T-helper 2 cell treated with Interferon-gamma antibody and Interleukin-4, amounts not matched to agents 5 μg/mL and 100 μg/mL, for 36 hours (primary cell): ENCODE results near the gene QPRT.
"Not testable (repeated sequence)": the region's sequence is repeated elsewhere in the genome, so short reads cannot be mapped to it uniquely, and the experiment has no call there.

ENCODE experiments used
- DNase-seq: peaks from one replicate; pipeline ENCODE4 v3.0.0; 2021; ENCODE audit warnings: low spot score
- H3K27ac Mint-ChIP-seq: one replicate; pipeline ENCODE4 v1.8.0; 2021; ENCODE audit warnings: mild to moderate bottlenecking, mixed read lengths
- H3K27me3 Mint-ChIP-seq: one replicate; pipeline ENCODE4 v1.8.0; 2021; ENCODE audit warnings: low read depth, mixed read lengths
- H3K36me3 Mint-ChIP-seq: one replicate; pipeline ENCODE4 v1.8.0; 2021; ENCODE audit warnings: low read depth, mixed read lengths
- H3K4me1 Mint-ChIP-seq: one replicate; pipeline ENCODE4 v1.8.0; 2021; ENCODE audit warnings: low read depth, mixed read lengths
- H3K4me3 Mint-ChIP-seq: one replicate; pipeline ENCODE4 v1.8.0; 2022; ENCODE audit warnings: mild to moderate bottlenecking, moderate library complexity, mixed read lengths
- H3K9me3 Mint-ChIP-seq: one replicate; pipeline ENCODE4 v1.8.0; 2021; ENCODE audit warnings: mixed read lengths

QPRT gene

DNA sequence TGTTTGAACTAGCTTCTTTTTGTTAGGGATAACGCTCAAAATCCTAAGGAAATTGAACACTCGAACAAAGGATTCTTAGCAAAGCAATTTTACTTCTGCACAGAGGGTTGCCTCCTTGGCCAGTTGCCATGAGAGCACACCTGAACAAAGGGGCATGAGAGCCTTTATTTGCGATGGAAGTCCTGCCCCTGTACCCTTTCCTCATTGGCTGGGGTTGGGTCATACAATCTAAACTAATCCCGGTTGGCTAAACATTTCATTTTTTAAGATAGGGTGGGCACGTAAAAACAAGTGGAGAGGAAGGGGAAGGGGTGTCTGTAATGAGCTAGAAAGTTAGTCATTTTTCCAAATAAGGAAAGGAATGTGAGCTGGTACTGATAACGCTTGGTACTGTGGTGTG, 30.7 kb downstream of the QPRT start:
- H3K36me3 Mint-ChIP-seq, H3K4me3 Mint-ChIP-seq, DNase-seq, H3K27me3 Mint-ChIP-seq, H3K27ac Mint-ChIP-seq, H3K9me3 Mint-ChIP-seq: not testable (repeated sequence)
- H3K4me1 Mint-ChIP-seq, result peaks cover 11% of the 10 kb centered on the region

DNA sequence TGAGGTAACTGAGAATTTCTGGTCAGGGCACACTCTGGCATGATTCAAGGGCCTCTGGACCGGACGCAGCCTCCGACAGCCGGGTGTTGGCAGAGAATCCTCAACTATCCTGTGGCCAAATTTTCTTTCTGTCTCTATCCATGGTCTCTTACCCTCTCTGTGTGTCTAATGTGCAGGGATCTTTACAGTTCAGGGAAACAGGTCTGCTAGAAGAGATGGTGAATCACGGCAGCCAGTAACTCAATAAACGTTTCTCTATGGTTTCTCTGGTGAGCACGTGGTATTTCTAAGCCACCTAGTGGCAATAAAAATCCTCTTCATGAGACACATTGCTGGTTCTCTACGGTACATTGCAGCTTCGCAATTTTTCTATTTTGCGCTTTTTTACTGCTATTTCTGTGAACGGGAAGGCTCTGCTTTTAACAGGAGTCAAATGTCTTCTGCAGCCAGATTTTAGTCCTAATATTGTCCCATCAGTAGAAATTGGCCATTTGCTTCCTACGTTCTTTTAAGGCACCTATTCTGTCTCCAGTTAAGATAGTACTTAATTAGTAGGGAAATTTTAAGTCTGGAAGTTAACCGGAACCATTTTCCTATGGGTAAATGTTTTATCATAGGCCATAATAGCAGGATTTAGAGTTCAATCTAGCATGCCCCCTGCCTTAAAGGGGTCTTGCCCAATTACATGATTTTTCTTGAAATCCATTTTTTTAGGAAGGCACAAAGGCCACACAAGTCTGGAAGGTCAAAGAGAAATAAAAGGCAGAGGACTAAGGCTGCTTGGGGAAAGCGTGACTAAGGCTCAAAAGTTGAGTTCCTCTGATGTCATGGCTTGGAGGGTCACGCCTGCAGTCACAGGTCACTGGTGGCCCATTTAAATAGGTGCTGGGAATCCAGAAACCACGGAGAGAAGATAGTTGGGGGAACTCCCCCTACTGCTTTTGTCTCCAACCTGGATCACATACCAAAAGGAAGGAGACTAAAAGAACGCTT, 31.5 kb downstream of the QPRT start:
- DNase-seq, result peak; percentile 42
- Mint-ChIP-seq H3K4me1 (peaks cover 11% of the 10 kb centered on the region), H3K4me3 (no peak overlapping the region), H3K9me3 (no peaks in the 10 kb centered on the region), H3K36me3 (no peaks in the 10 kb centered on the region), H3K27me3 (peaks cover 9% of the 10 kb centered on the region), H3K27ac (no peak overlapping the region)

DNA sequence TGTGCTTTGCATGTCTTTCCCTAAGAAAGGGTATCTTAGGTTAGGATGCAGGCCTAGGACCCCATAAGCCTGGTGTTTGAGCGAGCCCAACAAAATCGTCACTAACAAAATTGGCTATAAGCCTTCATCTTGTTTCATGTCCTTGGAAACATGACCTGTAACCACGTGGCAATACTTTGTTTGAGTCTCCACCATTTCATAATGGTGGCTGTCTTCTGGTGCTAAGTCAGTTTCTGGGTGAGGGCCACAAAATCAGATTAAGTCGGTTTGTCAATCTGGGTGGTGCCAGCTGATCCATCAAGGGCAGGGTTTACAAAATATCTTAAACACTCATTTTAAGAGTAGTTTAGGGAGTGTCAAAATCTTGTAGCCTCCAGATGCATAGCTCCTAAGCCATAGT, 33.8 kb downstream of the QPRT start:
- H3K36me3 Mint-ChIP-seq, result no peaks in the 10 kb centered on the region
- no peak overlapping the region for H3K4me3 Mint-ChIP-seq
- H3K4me1 Mint-ChIP-seq, result peaks cover 11% of the 10 kb centered on the region
- no peaks in the 10 kb centered on the region for H3K9me3 Mint-ChIP-seq
- no peak for DNase-seq
- H3K27me3 Mint-ChIP-seq, result peaks cover 11% of the 10 kb centered on the region
- no peak overlapping the region for H3K27ac Mint-ChIP-seq

DNA sequence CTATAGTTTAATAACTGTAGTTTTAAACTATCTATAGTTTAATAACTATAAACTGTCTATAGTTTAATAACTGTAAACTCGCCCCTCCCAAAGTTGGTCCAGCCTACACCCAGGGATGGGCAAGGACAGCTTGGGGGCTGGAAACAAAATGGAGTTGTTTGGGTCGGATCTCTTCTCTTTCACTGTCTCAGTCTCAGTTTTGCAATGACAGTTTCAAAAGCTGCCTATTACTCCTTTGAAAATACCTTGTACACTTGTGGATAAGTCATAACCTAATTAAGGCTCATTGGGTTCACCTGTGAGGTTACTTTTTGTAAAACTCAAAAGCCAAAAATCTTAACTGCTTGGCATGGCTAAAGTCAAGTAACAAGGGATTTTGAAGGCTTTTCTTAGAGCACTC, 35.4 kb downstream of the QPRT start:
- Mint-ChIP-seq H3K4me3 (no peak overlapping the region), H3K36me3 (no peaks in the 10 kb centered on the region), H3K27me3 (peaks cover 12% of the 10 kb centered on the region), H3K9me3 (no peaks in the 10 kb centered on the region), H3K27ac (no peak overlapping the region), H3K4me1 (peaks cover 11% of the 10 kb centered on the region)
- DNase-seq, result no peak

DNA sequence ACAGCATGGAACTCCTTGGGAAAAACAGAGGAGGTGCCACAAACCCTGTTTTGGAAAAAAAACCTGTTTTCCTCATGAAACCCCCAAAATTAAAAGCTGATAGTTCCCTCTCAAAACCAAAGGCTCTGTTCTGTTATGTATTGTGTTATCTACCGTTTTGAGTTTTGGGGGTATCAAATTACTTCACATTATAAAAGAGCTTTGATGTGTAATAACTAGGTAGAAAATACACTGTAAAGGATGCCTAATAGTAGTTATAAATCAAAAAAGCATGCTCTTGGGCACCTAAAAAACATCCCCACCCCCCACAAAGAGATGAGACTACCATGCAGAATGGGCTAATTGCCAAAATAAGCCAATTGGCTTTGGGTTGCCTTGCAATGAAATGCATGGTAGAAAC, 36.0 kb downstream of the QPRT start:
- Mint-ChIP-seq H3K27ac (no peak overlapping the region), H3K27me3 (peaks cover 12% of the 10 kb centered on the region), H3K4me3 (no peak overlapping the region), H3K4me1 (peaks cover 7% of the 10 kb centered on the region), H3K36me3 (no peaks in the 10 kb centered on the region), H3K9me3 (no peaks in the 10 kb centered on the region)
- no peak for DNase-seq

DNA sequence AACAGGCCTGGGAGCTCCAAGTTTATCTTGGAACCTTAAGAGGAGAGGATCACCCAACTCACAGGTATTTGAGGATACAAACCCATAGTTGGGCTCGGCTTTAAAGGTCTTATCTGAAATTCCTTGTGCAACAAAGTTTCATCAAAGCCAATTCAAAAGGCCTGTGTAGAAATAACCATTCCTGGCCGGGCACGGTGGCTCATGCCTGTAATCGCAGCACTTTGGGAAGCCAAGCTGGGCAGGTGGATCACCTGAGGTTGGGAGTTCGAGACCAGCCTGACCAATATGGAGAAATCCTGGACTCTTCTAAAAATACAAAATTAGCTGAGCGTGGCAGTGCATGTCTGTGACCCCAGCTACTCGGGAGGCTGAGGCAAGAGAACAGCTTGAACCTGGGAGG, 38.1 kb downstream of the QPRT start:
- Mint-ChIP-seq H3K27me3 (peaks cover 12% of the 10 kb centered on the region), H3K4me1 (peaks cover 6% of the 10 kb centered on the region), H3K9me3 (no peaks in the 10 kb centered on the region), H3K27ac (no peak overlapping the region), H3K4me3 (no peak overlapping the region), H3K36me3 (no peaks in the 10 kb centered on the region)
- no peak for DNase-seq

DNA sequence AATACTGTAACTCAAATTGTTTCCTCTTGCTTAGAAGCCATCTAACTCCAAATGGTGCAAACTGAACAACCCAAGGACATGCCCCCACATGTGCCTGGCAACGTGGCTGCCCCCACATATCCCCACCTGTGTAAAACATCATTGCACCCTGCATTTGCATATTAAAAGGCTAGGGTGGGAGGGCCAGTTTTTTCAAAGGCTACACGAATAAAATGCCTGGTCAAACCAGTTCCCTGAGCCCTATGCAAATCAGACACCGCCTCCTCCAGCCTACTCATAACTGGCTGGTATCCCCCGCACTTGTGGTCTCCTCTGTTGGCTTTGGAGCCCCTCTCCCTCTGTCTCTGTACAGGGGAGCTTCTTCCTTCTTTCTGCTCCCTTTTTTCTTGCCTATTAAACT, 40.1 kb downstream of the QPRT start:
- DNase-seq, result no peak
- Mint-ChIP-seq H3K4me3 (no peak overlapping the region), H3K27me3 (peaks cover 9% of the 10 kb centered on the region), H3K9me3 (no peaks in the 10 kb centered on the region), H3K4me1 (peaks cover 6% of the 10 kb centered on the region), H3K27ac (no peak overlapping the region), H3K36me3 (no peaks in the 10 kb centered on the region)

DNA sequence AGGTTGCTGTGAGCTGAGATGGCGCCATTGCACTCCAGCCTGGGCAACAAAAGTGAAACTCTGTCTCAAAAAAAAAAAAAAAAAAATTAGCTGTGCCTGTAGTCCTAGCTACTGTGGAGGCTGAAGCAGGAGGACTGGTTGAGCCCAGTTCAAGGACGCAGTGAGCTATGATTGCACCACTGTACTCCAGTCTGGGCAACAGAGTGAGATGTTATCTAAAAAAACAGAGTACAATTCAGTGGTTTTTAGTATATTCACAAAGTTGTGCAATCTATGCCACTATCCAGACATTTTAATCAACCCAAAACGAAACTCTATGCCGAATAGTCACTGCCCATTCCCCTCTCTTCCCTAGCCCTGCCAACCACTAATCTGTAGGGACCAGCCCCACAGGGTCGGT, 41.7 kb downstream of the QPRT start:
- peaks cover 7% of the 10 kb centered on the region for H3K4me1 Mint-ChIP-seq
- peaks cover 3% of the 10 kb centered on the region for H3K27me3 Mint-ChIP-seq
- H3K4me3 Mint-ChIP-seq, result no peak overlapping the region
- no peak overlapping the region for H3K27ac Mint-ChIP-seq
- no peaks in the 10 kb centered on the region for H3K36me3 Mint-ChIP-seq
- no peak for DNase-seq
- H3K9me3 Mint-ChIP-seq, result no peaks in the 10 kb centered on the region

DNA sequence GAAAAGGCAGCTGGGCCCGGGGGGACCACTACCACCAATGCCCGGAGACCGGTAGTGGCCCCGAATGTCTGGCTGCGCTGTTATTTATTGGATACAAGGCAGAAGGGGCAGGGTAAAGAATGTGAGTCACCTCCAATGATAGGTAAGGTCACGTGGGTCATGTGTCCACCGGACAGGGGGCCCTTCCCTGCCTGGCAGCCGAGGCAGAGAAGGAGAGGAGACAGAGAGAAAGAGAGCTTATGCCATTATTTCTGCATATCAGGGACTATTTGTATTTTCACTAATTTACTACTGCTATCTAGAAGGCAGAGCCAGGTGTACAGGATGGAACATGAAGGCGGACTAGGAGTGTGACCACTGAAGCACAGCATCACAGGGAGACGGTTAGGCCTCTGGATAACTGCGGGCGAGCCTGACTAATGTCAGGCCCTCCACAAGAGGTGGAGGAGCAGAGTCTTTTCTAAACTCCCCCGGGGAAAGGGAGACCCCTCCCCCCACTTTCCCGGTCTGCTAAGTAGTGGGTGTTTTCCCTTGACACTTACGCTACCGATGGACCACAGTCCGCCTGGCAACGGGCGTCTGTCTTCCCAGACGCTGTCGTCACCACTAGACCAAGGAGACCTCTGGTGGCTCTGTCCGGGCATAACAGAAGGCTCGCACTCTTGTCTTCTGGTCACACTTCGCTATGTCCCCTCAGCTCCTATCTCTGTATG, 42.3 kb downstream of the QPRT start:
- H3K27me3 Mint-ChIP-seq, H3K36me3 Mint-ChIP-seq, DNase-seq, H3K9me3 Mint-ChIP-seq, H3K4me3 Mint-ChIP-seq, H3K4me1 Mint-ChIP-seq: not testable (repeated sequence)
- H3K27ac Mint-ChIP-seq, result peak overlapping the region; percentile 31

DNA sequence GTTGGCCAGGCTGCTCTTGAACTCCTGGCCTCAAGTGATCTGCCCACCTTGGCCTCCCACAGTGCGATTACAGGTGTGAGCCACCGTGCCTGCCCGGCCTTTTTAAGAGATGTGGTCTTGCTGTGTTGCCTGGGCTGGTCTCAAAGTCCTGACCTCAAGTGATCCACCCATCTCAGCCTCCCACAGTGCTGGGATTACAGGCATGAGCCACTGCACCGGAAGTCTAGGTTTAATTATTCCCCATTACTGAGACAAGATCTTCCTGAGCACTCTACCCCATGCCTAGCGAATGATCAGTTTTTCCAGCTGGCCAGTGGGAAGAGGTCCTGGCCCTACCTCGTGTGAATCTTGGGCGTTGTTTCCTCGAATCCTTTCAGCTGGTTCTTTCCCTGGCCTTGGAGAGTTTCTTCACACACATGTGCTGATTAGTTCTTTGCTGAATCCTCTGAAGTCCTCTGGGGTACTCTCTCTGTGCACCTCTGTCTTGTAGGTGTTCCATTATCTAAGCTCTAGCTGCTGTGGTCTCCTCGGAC, 47.9 kb downstream of the QPRT start:
- Mint-ChIP-seq H3K27me3 (peaks cover 12% of the 10 kb centered on the region), H3K4me1 (peaks cover 12% of the 10 kb centered on the region), H3K9me3 (no peaks in the 10 kb centered on the region), H3K36me3 (no peaks in the 10 kb centered on the region), H3K4me3 (no peak overlapping the region), H3K27ac (no peak overlapping the region)
- DNase-seq, result no peak

DNA sequence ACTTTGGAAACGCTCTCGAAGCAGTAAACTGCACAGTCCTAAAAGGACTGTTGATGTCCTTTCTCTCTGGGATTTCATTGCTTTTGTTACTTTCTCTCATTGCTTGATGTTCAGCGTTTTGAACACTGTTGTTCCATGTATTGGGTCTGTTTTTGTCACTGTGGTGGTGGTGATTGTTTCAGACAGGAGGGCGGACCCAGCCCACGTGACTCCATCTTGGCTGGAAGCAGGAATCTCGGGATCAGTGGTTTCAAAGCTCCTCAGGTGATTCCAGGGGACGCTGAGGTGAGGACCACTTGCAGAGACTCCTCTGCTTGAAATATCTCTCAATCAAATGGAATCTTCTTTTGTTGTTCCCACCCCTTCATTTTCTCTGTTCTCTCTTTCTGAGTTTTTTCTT, 48.5 kb downstream of the QPRT start:
- H3K9me3 Mint-ChIP-seq, result peaks cover 3% of the 10 kb centered on the region
- H3K27ac Mint-ChIP-seq, result no peak overlapping the region

DNA sequence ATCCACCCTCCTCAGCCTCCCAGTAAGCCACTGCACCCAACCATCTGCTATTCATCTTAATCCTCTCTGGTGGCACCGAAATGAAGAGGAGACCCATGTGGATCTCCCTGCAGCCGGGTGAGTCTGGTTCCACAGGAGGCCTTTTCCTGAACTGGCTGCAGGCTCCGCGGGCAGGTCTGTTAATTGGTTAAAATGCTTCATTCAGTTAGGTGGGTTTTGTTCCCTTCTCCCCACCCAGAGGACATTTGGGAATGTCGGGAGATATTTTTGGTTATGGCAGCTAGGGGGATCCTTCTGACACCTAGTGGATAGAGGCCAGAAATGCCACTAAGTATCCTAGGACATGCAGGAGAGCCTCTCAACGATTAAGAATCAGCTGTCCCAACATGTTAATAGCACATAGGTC, 50.1 kb downstream of the QPRT start:
- Mint-ChIP-seq H3K9me3 (peaks cover 3% of the 10 kb centered on the region), H3K4me1 (peaks cover 20% of the 10 kb centered on the region), H3K4me3 (no peak overlapping the region), H3K27ac (no peak overlapping the region), H3K36me3 (peaks cover 6% of the 10 kb centered on the region), H3K27me3 (peaks cover 12% of the 10 kb centered on the region)
- no peak for DNase-seq

More for the DNA sequence above, 48.5 kb downstream of the QPRT start:
- H3K27me3 Mint-ChIP-seq, result peaks cover 12% of the 10 kb centered on the region
- DNase-seq, result no peak
- H3K4me1 Mint-ChIP-seq, result peaks cover 17% of the 10 kb centered on the region
- peaks cover 3% of the 10 kb centered on the region for H3K36me3 Mint-ChIP-seq
- H3K4me3 Mint-ChIP-seq, result no peak overlapping the region

DNA sequence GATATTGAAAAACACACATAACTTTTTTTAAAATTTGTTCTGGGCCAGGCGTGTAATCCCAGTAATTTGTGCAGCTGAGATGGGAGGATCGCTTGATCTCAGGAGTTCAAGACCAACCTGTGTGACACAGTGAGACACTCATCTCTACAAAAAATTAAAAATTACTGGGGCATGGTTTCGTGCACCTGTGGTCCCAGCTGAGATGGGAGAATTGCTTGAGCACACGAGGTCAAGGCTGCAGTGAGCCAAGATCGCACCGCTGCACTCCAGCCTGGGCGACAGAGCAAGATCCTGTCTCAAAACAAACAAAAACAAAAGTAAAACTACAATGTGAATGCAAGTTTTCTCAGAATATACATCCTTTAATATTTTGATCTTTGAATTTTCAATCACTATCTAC, 51.7 kb downstream of the QPRT start:
- H3K27ac Mint-ChIP-seq, result peak overlapping the region; percentile 43
- no peak for DNase-seq

More for the DNA sequence above, 51.7 kb downstream of the QPRT start:
- Mint-ChIP-seq H3K4me3 (peak overlapping the region; percentile 49), H3K36me3 (peaks cover 10% of the 10 kb centered on the region), H3K9me3 (peaks cover 3% of the 10 kb centered on the region), H3K4me1 (peaks cover 23% of the 10 kb centered on the region), H3K27me3 (peaks cover 12% of the 10 kb centered on the region)
